Right ventricle myocardium superior (tissue), 1 donor: Measurements from ENCODE around the gene GALNT4. TPM values are rescaled to one million over a fixed set of nuclear protein-coding genes. Genes with fewer than 3 reads are reported as not detected.

Source experiments
- ATAC-seq: fragments of 200-7000 bp; cut with Tn5 transposase; one replicate; pipeline ENCODE4 v1.9.1; 2020; ENCODE audit warnings: mild to moderate bottlenecking; ENCODE audit not compliant: poor library complexity
- DNase-seq: peaks from one replicate; pipeline ENCODE4 v3.0.0-alpha.2; 2020
- intact Hi-C: fragments of 100-400 bp; cut with DNase I; formaldehyde crosslinking; loops from one replicate; pipeline ENCODE4 v1.11.2; 2022
- total RNA-seq: library from RNA; stranded (reverse); fragmentation: NEBNext Ultra II Directional; extraction: Animal tissue kit (Norgen Biotek cat#: 25700); gene quantifications from one replicate; pipeline ENCODE4 v1.2.1, GENCODE V29; 2021
- donor health status: DM: no; HTN: yes; CAD: no; lungs with severe emphysema.

GALNT4 gene
- total RNA-seq, 1 donor from 2014 or later, result 2.2 TPM

DNA sequence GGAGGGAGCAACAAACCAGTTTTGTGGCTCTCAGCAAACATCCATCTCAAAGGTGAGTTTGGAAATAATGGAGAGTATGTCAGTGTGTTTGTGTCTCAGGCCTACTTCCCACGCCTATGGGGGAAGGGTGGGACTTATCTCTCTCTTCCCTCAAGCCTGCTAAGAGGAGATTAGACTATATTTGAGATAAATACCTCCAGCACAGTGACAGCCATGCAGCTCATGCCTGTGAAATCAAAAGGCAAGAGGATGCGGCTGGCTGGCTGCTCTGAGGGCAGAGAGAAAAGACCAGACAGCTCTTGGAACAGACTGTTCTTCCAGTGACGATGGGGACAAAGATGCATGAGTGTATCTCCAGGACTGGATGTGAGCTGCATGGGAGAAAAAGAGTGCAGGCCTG, 16.0 kb upstream of the GALNT4 start:
- ATAC-seq, result no peak
- no peak for DNase-seq
- intact Hi-C loops, result loop anchor here (5.0 to 10.0 kb wide), 3 partner anchors 164 to 1317 kb away; partner anchors contain the start of gene ATP2B1

DNA sequence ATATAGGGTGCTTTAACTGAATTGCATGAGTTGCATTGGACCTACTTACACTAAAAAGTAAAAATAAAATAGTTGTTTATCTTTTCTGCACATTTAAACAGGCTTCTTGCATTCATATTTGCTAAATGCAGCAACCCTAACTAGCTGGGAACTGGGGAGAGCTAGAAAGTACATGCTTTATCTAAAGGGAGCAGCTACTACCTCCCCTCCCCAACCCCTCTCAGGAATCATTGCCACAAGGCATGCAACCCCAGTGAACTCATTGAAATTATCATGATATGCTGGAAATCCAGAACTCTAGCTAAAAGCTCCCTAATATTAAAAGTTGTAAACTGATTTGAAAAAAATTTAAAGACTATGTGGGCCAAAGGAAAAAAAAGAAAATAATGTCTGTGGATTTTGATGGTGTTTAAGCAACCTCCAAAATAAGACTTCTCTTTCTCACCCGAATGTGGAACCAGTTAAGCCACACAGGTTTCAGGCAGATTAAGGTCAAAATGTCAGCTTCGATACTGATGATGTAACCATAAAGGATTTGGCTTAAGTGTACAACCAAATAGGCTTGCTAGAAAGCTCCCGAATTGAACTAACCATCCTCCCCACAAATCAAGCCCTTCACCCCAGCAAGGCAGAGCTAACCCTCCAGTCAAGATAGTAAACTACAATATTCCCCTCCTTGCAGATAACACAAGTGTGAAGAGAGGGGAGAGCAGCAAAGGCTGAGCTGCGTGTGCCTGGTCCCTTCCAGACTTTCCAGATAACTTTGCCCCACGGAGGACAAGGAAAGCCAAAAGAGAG, 15.0 kb upstream of the GALNT4 start:
- ATAC-seq (no peak), DNase-seq (no peak)
- intact Hi-C loops, result loop anchor here (5.0 to 10.0 kb wide), 3 partner anchors 165 to 1318 kb away; partner anchors contain the start of gene ATP2B1

DNA sequence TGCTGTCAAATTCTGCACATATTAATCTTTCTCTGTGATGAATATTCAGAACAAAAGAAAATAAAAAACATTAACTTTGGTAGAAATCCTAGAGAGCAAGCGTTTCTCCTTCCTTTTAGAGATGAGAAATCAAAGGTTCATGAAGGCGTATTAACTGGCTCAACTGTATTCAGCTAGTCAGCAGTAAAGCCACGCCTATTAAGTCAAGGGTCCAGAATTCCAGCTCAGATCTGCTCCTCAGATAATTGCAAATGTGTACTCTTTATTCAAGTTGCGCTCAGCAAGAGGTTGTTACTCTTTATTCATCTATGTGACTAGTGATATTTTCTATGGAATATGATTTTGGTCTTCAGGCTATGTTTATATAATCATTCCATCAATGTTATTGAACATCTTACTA, 14.3 kb upstream of the GALNT4 start:
- intact Hi-C loops, result no loop called here
- ATAC-seq, result no peak
- no peak for DNase-seq

DNA sequence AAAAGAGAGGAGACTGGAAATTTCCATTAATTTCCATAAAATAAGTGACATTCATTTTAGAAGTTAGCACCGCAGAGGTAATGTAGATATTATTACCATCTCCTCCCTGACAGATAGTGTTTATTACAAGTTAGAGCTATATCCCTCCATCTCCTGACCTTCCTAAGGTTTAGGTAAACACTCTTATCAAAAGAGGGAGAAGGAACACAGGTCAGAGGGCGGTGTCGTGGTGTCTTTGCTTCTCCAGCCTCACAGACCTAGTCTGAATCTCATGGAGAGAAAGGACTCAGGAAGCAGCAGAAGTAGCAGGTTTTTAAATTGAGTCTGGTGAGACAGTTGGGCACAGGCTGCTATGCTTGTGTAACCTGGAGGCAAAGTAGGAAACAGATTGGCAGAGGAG, 12.8 kb upstream of the GALNT4 start:
- DNase-seq (no peak), ATAC-seq (no peak)
- intact Hi-C loops, result no loop called here

DNA sequence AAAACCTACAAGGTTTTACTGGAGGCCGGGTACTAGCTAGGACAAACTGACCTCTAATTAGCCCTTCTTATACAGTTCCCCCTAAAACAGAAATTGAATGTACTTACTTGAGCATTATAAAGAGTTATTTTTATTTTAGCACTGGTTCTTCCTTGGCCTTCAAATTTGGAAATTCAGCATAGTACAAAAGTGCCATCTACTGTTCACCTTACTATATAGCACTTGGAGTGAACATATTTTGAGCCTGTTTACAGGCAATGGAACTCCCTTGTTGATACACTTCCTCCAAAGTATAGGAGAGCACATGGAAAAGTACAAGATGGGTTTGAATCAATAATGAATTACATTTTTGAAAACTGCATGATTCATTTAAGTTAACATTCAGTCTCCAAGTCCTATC, 5.1 kb upstream of the GALNT4 start:
- intact Hi-C loops, result loop anchor here (2.0 to 10.0 kb wide), 3 partner anchors 57 to 511 kb away; no protein-coding TSS in a partner anchor
- no peak for ATAC-seq
- no peak for DNase-seq

DNA sequence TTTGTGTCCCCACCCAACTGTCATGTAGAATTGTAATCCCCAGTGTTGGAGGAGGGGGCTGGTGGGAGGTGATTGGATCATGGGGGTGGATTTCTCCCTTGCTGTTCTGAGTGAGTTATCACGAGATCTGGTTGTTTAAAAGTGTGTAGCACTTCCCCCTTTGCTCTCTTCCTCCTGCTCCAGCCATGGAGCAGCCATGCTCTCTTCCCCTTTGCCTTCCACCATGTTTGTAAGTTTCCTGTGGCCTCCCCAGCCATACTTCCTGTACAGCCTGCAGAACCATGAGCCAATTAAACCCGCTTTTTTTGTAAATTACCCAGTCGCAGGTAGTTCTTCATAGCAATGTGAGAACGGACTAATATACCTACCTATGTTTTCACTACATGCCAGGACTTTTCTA, 3.8 kb upstream of the GALNT4 start:
- ATAC-seq, result no peak
- intact Hi-C loops, result loop anchor here (2.0 to 10.0 kb wide), 3 partner anchors 56 to 510 kb away; no protein-coding TSS in a partner anchor
- no peak for DNase-seq

DNA sequence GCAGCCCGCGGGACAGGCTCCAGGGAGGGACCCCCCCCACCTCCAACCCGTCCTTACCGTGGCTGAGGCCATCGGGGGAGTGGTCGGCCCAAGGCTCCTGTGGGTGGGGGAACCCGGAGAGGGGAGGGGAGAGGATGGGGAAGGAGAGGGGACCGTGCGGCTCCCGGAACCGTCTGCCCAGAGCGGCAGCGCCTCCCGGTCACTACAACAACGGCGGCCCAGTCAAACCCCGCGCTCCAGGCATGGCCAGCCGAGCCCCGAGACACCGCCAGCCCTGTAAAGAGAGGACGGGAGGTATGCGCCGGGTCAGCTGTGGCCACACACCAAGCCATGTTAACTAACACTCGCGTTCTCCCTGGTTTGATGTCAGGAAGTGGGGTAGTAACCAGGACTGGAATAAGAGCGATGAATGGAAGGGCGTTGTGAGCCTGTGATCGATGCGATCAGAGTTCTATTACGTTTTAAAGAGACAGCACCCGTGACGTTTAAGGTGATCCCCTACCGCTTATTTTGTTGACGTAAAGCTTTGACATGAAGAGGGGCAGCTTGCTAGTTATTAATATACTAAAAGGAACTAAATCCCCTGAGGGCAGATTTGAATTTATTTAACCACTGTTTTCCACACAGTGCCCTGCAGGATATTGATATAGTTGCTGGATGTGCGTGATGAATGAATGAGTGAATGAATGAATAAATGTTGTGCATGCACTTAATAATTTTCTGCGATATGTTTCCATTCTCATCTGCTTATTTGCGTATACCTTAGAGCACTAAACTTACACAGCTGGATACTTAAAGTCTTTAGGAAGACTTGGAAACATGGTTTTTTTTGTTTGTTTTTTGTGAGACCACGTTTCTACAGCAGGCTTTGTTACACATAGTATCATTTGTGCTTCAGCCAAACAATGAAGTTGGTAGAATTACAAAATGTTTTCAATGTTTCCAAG, 1.5 kb upstream of the GALNT4 start, which contains the start of gene POC1B:
Gene POC1B, minus strand, starts transcription at position 224 of the 947 bp plus-strand sequence. Its CDS starts 152 bp downstream, at position 72.
- intact Hi-C loops, result loop anchor here (5.0 to 10.0 kb wide), 2 partner anchors 54 to 481 kb away; no protein-coding TSS in a partner anchor

DNA sequence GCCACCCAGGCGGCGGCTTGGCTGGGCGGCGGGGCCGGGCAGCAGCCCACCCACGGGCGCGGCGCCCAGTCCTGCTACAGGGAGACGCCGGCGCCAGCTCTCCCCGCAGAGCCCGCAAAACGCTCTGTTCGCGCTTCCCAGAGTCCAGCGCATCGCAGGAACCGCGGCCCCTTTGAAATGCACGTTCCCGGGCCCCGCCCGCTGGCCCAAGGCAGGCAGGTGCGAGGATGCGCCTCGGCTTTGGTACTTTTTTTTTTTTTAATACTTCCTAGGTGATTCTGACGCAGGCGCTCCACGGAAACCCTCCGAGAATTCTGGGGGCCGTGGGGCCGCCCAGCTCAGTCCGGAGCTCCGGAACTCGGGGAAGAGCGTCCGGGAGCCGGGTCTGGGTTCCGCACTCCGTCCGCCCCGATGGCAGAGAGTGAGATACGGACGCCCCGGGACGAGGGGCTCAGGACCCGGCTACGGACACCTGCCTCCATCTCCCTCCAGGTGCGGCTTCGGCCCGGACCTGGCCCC, 768 bp upstream of the GALNT4 start:
- intact Hi-C loops, result loop anchor here (5.0 to 10.0 kb wide), 2 partner anchors 53 to 481 kb away; no protein-coding TSS in a partner anchor
- peak; percentile 68 for DNase-seq
- peak; percentile 52 for ATAC-seq

More for the DNA sequence above, 1.5 kb upstream of the GALNT4 start, which contains the start of gene POC1B:
- ATAC-seq (peak; percentile 92), DNase-seq (peak; percentile 89)

DNA sequence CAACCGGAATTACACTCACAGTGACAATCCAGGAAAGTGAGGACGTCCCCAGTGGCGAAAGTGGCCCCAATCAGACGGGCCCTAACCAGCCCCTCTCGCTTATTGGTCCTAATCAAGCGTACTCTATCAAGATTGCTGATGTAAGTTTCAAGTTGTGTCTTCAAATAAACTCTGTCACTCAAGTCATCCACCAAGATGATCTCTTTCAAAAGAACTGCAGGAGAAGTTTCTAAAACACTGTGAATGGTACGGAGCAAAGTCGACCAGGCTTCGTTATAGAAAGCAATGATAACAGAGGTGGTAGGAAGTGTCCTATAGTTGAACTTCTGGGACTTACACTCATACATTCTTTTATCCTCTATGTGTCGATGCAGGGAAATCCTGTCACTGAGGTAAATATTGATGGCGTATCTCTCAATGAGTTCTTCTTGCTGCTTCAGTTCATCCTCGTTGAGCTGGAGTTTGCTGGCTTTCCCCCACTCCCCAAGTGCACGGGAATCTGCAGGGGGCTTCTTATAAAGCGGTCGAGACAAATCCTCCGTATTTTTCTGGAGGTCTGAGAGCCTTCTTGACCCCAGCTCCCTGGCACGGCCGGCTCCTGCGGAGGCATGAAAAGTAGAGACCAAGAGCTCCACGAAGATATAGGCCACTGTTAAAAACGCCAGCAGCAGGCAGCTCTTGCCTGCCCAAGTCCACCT, 604 bp downstream of the GALNT4 start:
- no peak for DNase-seq
- no peak for ATAC-seq
- intact Hi-C loops, result loop anchor here (10.0 kb wide), 1 partner anchor 479 kb away; no protein-coding TSS in a partner anchor

DNA sequence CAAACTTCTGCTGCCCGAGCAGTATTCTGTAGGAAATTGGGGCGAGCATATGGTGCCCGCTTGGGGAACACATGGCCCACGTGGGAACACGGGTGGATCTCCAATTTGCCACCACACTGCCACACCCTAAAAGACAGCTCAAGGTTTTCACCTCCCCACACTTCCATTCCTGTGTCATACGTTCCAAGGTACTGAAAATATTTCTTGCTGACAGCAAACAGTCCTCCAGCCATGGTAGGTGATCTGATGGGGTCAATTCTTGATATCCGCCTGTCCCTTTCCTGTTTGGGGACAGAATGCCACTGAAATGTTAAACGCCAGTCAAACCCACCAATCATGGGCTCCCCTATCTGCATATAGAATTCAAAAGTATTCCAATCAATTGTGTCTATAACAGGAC, 1.2 kb downstream of the GALNT4 start:
- DNase-seq, result no peak
- no peak for ATAC-seq
- intact Hi-C loops, result loop anchor here (10.0 kb wide), 1 partner anchor 479 kb away; no protein-coding TSS in a partner anchor

DNA sequence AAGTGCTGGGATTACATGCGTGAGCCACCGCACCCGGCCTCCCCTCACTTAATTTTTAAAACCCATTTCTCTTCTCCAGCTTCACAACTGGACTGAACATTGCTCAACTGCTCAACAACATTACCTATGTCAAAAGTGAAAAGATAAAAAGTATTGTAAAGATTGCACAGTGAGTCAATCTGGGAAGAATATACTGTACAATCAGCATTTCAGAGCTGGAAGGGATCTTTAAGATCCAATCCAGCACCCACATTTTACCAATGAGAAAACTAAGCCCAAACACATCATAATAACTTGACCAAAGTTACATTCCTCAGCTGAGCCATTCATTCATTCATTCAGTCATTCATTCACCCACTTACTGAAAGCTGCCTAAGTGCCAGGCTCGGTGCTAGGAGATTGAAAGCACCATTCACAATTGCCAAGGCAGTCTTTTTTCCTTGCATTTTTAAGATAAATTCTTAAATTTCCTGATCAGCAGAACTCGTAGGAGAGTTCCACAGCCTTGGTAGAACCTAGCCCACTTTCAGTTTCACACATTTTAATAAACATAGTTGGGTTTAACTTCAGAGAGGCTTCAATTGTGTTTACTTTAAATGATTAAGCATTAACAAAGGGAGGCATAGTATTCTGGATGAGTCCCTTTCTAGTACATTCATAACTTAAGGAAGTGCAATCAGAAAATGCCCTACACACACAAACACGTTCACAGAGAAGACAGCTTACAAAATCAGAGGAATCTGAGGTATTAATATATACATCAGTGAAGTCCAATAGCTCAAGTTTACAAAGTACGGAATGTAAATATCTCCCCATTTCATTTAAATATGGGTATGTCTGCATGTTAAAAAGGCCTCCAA, 3.0 kb downstream of the GALNT4 start:
- no peak for DNase-seq

DNA sequence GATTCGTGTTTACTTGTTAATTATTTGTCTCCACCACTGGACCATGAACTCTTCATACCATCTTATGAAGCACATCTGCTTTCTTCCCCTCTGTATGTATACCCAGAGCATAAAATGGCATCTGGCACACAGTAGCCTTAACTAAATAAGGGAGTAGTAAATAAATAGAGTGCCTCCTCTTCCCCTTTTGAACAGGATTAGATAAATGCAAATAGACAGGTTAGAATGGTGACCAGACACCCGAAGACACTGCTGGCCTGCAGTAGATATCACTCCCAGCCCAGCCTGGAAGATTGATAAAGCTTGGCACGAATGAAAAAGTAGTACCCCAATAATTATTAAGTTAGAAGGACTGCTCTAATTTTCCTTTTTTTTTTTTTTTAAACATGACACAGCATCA, 6.9 kb downstream of the GALNT4 start:
- DNase-seq (no peak), ATAC-seq (no peak)
- intact Hi-C loops, result no loop called here

More for the DNA sequence above, 3.0 kb downstream of the GALNT4 start:
- ATAC-seq, result no peak
- intact Hi-C loops, result loop anchor here (10.0 kb wide), 1 partner anchor 477 kb away; no protein-coding TSS in a partner anchor

DNA sequence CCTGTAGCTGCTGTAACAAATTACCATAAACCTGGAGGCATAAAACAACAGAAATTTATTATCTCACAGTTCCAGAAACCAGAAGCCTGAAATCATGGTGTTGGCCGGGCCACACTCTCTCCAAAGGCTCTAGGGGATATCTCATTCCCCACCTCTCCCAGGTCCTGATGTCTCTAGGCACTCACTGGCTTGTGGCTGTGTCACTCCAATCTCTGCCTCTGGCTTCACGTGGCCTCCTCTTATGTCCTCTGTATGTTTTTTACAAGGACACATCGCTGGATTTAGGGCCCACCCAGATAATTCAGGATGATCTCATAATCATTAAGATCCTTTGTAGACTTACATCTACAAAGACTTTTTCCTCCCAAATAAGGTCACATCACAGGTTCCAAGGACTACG, 8.0 kb downstream of the GALNT4 start:
- ATAC-seq, result no peak

DNA sequence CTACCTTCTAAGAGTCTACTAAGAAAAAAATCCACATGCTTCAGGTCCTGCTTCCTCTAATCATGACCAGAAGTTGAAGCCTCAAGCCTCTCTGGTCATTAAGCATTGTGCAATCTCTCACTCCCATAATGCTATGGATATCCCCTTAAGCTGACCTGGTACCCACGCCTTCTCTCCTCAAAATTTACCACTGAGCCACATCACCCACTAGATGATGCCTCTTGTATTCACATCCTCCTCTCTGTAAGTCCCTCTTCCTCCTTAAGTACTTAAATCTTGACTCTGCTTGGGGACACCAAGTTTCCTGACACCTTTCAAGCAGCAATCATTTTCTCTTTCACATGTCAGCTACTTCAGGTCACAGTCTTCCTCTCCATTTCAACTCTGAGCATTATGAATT, 9.8 kb downstream of the GALNT4 start:
- intact Hi-C loops, result no loop called here
- DNase-seq (no peak), ATAC-seq (no peak)

More for the DNA sequence above, 8.0 kb downstream of the GALNT4 start:
- no peak for DNase-seq
- intact Hi-C loops, result no loop called here

DNA sequence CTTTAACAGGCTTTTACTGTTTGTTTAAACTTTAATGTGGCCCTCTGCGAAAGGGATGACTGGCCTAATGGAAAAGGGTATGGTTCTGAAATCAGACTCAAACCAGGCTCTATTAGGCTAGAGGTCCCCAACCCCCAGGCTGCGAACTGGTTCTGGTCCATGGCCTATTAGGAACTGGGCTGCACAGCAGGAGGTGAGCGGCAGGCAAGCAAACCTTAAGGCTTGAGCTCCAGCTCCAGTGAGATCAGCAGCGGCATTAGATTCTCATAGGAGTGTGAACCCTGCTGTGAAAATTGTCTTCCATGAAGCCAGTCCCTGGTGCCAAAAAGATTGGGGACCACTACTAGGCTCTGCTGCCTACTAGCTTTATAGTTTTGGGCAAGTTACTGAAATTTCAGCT, 11.1 kb downstream of the GALNT4 start:
- intact Hi-C loops, result no loop called here
- ATAC-seq (no peak), DNase-seq (no peak)

DNA sequence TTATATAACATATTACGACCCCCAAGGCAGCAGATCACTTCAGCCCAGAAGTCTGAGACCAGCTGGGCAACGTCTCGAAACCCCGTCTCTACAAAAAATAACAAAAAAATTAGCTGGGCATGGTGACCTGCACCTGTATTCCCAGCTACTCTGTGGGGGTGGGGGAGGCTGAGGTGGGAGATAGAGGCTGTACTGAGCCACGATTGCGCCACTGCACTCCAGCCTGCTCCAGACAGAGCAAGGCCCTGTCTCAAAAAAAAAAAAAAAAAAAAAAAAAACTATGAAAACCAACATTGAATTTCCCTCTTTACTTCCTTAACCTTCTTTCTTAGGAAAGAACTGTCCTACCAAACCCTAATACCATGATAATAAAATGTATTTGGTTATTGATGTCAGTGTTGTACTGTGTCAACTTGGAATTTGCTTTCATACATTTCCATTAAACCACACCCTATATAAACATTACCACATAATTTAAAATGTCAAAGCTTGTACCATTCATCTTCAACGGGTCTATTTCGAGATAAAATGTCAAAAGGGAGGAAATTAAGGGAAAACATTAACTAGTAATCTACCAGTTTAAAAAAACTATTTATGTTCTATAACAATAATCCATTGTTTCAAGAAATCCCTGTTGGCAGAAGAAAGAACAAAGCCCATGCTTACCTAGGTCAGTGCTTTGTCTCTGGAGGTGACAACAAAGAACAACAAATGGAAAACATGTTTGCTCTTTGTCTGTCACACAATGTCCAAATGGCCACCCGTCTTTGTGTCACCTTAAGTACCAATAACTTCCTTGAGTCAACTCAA, 17.4 kb downstream of the GALNT4 start:
- DNase-seq (no peak), ATAC-seq (no peak)
- intact Hi-C loops, result no loop called here
